SK-N-SH treated with all-trans-retinoic acid at 6 μM for 48 hours (cell line): Measurements from ENCODE around the gene ENPP3.

ENCODE experiments used
- ATAC-seq: fragments of 200-7000 bp; cut with Tn5 transposase; 3 replicates; pipeline ENCODE4 v1.9.1; 2020; ENCODE audit warnings: mild to moderate bottlenecking, moderate library complexity
- ARNTL ChIP-seq: fragments of 450-650 bp; formaldehyde crosslinking; IDR thresholded peaks from 2 replicates; pipeline ENCODE4 v1.5.0; 2020; ENCODE audit warnings: low read depth, mild to moderate bottlenecking, moderate library complexity, borderline replicate concordance
- BACH2 ChIP-seq: fragments of 250-450 bp; sonication (Bioruptor Pico); IDR thresholded peaks from 2 replicates; pipeline ENCODE4 v1.9.0; 2021; ENCODE audit warnings: mild to moderate bottlenecking, borderline replicate concordance
- CSDC2 ChIP-seq: fragments of 250-450 bp; sonication (Bioruptor Pico); IDR thresholded peaks from 2 replicates; pipeline ENCODE4 v1.5.0; 2020; ENCODE audit warnings: mild to moderate bottlenecking, moderate library complexity
- ESRRG ChIP-seq: fragments of 250-450 bp; sonication (Bioruptor Pico); IDR thresholded peaks from 2 replicates; pipeline ENCODE4 v1.6.1; 2021; ENCODE audit warnings: mild to moderate bottlenecking
- GLIS3 ChIP-seq: fragments of 250-450 bp; sonication (Bioruptor Pico); IDR thresholded peaks from 2 replicates; pipeline ENCODE4 v1.5.0; 2020; ENCODE audit warnings: mild to moderate bottlenecking, moderate library complexity
- OSR1 ChIP-seq: fragments of 250-450 bp; sonication (Bioruptor Pico); IDR thresholded peaks from 2 replicates; pipeline ENCODE4 v1.8.0; 2022; ENCODE audit warnings: moderate library complexity, mild to moderate bottlenecking, inconsistent platforms
- PPARA ChIP-seq: fragments of 250-450 bp; sonication (Bioruptor Pico); IDR thresholded peaks from 2 replicates; pipeline ENCODE4 v1.5.0; 2020; ENCODE audit warnings: mild to moderate bottlenecking, borderline replicate concordance
- RARB ChIP-seq: fragments of 250-450 bp; sonication (Bioruptor Pico); IDR thresholded peaks from 2 replicates; pipeline ENCODE4 v1.8.0; 2021; ENCODE audit warnings: mild to moderate bottlenecking, moderate library complexity
- TCF4 ChIP-seq: fragments of 250-450 bp; sonication (Bioruptor Pico); IDR thresholded peaks from 2 replicates; pipeline ENCODE4 v1.8.0; 2021; ENCODE audit warnings: mild to moderate bottlenecking, moderate library complexity, borderline replicate concordance
- TOX ChIP-seq: fragments of 250-450 bp; sonication (Bioruptor Pico); IDR thresholded peaks from 2 replicates; pipeline ENCODE4 v1.8.0; 2021; ENCODE audit warnings: mild to moderate bottlenecking, moderate library complexity, borderline replicate concordance
- ZC3H10 ChIP-seq: fragments of 250-450 bp; sonication (Bioruptor Pico); IDR thresholded peaks from 2 replicates; pipeline ENCODE4 v1.5.1; 2021; ENCODE audit warnings: mild to moderate bottlenecking, moderate library complexity
- ZFP3 ChIP-seq: fragments of 250-450 bp; sonication (Bioruptor Pico); IDR thresholded peaks from 2 replicates; pipeline ENCODE4 v1.5.0; 2020; ENCODE audit warnings: mild to moderate bottlenecking, moderate library complexity
- ZFP30 ChIP-seq: fragments of 450-650 bp; formaldehyde crosslinking; IDR thresholded peaks from 2 replicates; pipeline ENCODE4 v1.5.0; 2022; ENCODE audit warnings: mild to moderate bottlenecking, moderate library complexity
- ZNF565 ChIP-seq: fragments of 450-650 bp; formaldehyde crosslinking; conservative IDR thresholded peaks from 2 replicates; pipeline ENCODE4 v1.5.0; 2020; ENCODE audit warnings: low read depth, mild to moderate bottlenecking, moderate library complexity
- ZNF70 ChIP-seq: fragments of 450-650 bp; formaldehyde crosslinking; IDR thresholded peaks from 2 replicates; pipeline ENCODE4 v1.5.0; 2020; ENCODE audit warnings: mild to moderate bottlenecking, moderate library complexity
- TF ChIP-seq, protein P1 (sequence below): fragments of 250-450 bp; sonication (Bioruptor Pico); IDR thresholded peaks from 2 replicates; pipeline ENCODE4 v1.8.0; 2020; ENCODE audit warnings: mild to moderate bottlenecking, moderate library complexity, borderline replicate concordance
- TF ChIP-seq, protein P2 (sequence below): fragments of 250-450 bp; sonication (Bioruptor Pico); IDR thresholded peaks from 2 replicates; pipeline ENCODE4 v1.5.1; 2020; ENCODE audit warnings: low read depth, mild to moderate bottlenecking, moderate library complexity
- TF ChIP-seq, protein P3 (sequence below): fragments of 250-450 bp; sonication (Bioruptor Pico); IDR thresholded peaks from 2 replicates; pipeline ENCODE4 v1.5.1; 2021; ENCODE audit warnings: mild to moderate bottlenecking, moderate library complexity
- TF ChIP-seq, protein P4 (sequence below): fragments of 250-450 bp; sonication (Bioruptor Pico); IDR thresholded peaks from 2 replicates; pipeline ENCODE4 v1.5.0; 2020; ENCODE audit warnings: mild to moderate bottlenecking, moderate library complexity
- TF ChIP-seq, protein P5 (sequence below): fragments of 250-450 bp; sonication (Bioruptor Pico); IDR thresholded peaks from 2 replicates; pipeline ENCODE4 v1.8.0; 2021; ENCODE audit warnings: low read depth, mild to moderate bottlenecking, moderate library complexity, borderline replicate concordance

ENPP3 gene

DNA sequence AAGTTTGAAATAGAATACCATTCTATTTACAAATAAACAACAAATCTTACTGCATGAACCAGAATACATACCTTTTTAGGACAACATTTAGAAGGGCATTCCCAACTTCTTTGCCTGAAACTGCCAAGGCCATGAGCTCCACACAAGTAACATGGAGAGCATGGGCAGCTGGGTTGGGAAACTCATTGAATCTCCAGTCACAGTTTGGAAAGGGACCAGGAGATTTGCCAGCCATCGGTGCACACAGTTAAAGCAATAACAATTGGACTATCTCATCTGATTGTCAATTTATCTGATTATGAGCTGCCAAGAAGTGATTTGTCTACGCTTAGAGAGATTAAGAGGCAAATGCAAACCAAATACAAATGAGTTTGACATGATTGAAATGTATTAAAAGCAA is 44.2 kb upstream of the ENPP3 start (continued):
- TF ChIP-seq, protein P1, sequence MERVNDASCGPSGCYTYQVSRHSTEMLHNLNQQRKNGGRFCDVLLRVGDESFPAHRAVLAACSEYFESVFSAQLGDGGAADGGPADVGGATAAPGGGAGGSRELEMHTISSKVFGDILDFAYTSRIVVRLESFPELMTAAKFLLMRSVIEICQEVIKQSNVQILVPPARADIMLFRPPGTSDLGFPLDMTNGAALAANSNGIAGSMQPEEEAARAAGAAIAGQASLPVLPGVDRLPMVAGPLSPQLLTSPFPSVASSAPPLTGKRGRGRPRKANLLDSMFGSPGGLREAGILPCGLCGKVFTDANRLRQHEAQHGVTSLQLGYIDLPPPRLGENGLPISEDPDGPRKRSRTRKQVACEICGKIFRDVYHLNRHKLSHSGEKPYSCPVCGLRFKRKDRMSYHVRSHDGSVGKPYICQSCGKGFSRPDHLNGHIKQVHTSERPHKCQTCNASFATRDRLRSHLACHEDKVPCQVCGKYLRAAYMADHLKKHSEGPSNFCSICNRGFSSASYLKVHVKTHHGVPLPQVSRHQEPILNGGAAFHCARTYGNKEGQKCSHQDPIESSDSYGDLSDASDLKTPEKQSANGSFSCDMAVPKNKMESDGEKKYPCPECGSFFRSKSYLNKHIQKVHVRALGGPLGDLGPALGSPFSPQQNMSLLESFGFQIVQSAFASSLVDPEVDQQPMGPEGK = no peak
- TF ChIP-seq ESRRG (CRISPR knock-in tag) (no peak), TOX (CRISPR knock-in tag) (no peak), RARB (CRISPR knock-in tag) (no peak), ARNTL (CRISPR knock-in tag) (no peak), TCF4 (no peak), ZFP3 (no peak), CSDC2 (no peak), ZC3H10 (CRISPR knock-in tag) (no peak), GLIS3 (CRISPR knock-in tag) (no peak), ZNF565 (CRISPR knock-in tag) (no peak)
- TF ChIP-seq, protein P2, sequence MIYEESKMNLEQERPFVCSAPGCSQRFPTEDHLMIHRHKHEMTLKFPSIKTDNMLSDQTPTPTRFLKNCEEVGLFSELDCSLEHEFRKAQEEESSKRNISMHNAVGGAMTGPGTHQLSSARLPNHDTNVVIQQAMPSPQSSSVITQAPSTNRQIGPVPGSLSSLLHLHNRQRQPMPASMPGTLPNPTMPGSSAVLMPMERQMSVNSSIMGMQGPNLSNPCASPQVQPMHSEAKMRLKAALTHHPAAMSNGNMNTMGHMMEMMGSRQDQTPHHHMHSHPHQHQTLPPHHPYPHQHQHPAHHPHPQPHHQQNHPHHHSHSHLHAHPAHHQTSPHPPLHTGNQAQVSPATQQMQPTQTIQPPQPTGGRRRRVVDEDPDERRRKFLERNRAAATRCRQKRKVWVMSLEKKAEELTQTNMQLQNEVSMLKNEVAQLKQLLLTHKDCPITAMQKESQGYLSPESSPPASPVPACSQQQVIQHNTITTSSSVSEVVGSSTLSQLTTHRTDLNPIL (CRISPR knock-in tag) = no peak
- TF ChIP-seq, protein P3, sequence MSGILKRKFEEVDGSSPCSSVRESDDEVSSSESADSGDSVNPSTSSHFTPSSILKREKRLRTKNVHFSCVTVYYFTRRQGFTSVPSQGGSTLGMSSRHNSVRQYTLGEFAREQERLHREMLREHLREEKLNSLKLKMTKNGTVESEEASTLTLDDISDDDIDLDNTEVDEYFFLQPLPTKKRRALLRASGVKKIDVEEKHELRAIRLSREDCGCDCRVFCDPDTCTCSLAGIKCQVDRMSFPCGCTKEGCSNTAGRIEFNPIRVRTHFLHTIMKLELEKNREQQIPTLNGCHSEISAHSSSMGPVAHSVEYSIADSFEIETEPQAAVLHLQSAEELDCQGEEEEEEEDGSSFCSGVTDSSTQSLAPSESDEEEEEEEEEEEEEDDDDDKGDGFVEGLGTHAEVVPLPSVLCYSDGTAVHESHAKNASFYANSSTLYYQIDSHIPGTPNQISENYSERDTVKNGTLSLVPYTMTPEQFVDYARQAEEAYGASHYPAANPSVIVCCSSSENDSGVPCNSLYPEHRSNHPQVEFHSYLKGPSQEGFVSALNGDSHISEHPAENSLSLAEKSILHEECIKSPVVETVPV (CRISPR knock-in tag) = no peak

DNA sequence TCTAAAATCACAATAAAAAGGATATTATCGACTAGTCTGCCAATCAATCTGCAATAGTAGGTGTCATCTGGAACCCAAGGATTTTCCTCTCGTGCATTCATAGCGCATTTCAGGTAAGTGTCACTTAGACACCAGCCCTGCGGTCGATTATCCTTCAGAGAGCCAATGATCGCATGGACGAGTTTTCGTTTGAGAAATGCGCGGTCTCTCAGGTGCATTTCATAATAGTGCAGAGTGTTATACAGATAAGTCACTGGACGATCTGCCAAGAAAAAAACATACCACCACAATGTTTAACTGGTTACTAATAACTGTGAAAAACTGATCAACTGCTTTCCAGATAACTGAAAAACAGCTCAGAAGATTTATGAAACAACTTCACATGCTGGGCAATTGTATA is 43.0 kb upstream of the ENPP3 start:
- ATAC-seq = no peak
- TF ChIP-seq ZNF565 (CRISPR knock-in tag) (no peak), TCF4 (no peak), ZNF70 (no peak), PPARA (CRISPR knock-in tag) (no peak), GLIS3 (CRISPR knock-in tag) (no peak), BACH2 (CRISPR knock-in tag) (no peak), OSR1 (CRISPR knock-in tag) (no peak), ESRRG (CRISPR knock-in tag) (no peak), ZFP3 (no peak), ZFP30 (CRISPR knock-in tag) (no peak), CSDC2 (no peak), RARB (CRISPR knock-in tag) (no peak)
- TF ChIP-seq, protein P2 (CRISPR knock-in tag) = no peak
- TF ChIP-seq, protein P4, sequence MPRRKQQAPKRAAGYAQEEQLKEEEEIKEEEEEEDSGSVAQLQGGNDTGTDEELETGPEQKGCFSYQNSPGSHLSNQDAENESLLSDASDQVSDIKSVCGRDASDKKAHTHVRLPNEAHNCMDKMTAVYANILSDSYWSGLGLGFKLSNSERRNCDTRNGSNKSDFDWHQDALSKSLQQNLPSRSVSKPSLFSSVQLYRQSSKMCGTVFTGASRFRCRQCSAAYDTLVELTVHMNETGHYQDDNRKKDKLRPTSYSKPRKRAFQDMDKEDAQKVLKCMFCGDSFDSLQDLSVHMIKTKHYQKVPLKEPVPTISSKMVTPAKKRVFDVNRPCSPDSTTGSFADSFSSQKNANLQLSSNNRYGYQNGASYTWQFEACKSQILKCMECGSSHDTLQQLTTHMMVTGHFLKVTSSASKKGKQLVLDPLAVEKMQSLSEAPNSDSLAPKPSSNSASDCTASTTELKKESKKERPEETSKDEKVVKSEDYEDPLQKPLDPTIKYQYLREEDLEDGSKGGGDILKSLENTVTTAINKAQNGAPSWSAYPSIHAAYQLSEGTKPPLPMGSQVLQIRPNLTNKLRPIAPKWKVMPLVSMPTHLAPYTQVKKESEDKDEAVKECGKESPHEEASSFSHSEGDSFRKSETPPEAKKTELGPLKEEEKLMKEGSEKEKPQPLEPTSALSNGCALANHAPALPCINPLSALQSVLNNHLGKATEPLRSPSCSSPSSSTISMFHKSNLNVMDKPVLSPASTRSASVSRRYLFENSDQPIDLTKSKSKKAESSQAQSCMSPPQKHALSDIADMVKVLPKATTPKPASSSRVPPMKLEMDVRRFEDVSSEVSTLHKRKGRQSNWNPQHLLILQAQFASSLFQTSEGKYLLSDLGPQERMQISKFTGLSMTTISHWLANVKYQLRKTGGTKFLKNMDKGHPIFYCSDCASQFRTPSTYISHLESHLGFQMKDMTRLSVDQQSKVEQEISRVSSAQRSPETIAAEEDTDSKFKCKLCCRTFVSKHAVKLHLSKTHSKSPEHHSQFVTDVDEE (CRISPR knock-in tag) = no peak
- TF ChIP-seq, protein P3 (CRISPR knock-in tag) = no peak
- TF ChIP-seq, protein P5, sequence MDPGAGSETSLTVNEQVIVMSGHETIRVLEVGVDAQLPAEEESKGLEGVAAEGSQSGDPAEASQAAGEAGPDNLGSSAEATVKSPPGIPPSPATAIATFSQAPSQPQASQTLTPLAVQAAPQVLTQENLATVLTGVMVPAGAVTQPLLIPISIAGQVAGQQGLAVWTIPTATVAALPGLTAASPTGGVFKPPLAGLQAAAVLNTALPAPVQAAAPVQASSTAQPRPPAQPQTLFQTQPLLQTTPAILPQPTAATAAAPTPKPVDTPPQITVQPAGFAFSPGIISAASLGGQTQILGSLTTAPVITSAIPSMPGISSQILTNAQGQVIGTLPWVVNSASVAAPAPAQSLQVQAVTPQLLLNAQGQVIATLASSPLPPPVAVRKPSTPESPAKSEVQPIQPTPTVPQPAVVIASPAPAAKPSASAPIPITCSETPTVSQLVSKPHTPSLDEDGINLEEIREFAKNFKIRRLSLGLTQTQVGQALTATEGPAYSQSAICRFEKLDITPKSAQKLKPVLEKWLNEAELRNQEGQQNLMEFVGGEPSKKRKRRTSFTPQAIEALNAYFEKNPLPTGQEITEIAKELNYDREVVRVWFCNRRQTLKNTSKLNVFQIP (CRISPR knock-in tag) = no peak
